ENCODE measurements around the gene GTF2F1.
"Not testable (repeated sequence)": the region's sequence is repeated elsewhere in the genome, so short reads cannot be mapped to it uniquely, and the experiment has no call there.

Gene GTF2F1

DNA sequence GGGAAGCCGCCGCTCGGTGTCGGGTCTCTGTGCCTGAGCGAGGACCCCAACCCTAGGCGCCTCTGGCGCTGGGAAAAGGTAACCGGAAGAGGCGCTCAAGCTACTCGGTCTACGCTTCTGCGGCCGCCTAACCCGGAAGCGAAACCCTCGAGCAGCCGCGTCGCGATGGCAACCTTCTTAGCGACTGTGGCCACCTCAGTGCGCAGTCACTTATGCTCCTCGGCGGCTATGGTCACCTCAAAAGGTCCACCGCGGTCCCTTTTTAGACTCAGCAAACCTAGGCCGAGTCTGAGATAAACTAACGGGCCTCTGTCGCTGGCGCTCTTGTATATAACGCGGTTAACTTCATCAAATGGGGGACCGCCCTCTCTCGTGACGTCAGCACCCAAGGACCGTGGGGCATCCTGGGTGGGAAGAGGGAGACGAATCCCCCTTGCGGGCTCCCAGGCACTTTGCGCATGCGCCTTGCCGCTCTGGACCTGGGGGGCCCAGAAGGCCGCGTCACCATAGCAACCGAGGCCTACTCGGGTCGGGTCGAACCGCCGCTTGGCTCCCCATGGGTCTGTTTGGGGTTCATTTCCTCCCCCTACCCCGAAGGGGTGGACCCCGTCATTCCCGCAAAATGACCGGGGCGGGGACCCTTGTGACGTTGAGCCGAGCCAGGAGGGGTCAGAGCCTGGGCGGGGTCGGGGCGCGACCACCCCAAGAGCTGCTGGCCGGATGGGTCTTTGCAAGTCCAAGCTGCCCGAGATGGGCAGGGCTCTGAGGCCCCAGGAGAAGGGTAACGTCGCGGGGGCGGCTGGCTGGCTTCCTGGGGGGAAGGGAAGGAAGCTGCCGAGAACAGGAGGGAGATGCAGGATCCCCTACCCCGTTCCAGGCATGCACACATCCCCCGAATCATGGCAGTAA, at the start of gene GTF2F1:
Gene GTF2F1, minus strand, starts transcription at position 91 of the 909 bp plus-strand sequence. CDS start 169 bp downstream, outside the sequence.
- DNase-seq, result peak; percentile 88 to 89

DNA sequence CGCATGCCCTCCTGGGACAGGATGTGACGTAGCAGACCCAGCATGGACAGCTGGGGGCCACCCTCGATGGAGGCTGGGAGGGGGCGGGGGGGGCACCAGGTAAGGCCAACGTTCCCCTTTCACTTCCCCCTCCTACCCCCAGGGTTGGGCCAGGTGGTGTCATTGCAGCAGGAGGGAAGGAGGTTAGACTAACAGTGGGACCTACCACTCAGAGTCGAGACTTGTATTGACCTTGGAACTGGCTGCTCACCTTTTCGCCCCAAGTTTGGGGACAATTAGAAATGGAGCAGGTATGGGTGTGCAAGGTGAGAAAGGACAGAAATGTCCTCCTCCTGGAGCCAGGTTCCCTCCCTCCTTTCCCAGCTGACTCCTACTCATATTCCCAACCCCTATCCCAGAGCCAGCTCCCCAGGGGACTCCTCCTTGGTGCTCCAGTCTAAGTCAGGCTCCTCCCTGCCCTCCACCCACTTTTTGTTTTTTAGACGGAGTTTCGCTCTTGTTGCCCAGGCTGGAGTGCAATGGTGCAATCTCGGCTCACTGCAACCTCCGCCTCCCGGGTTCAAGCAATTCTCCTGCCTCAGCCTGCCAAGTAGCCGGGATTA, 49.2 kb upstream of the GTF2F1 start:
- DNase-seq, result no peak

- no peak for DNase-seq
These were observed 47.9 kb upstream of the GTF2F1 start for GRCh38 chr19:6440905-6441304.

GRCh38 chr19:6439743-6440142, 46.8 kb upstream of the GTF2F1 start:
- no peak for DNase-seq

- no peak for DNase-seq
These were observed 40.7 kb upstream of the GTF2F1 start, which contains the start of gene SLC25A41 for GRCh38 chr19:6433663-6434062. Gene SLC25A41 (minus strand): TSS chr19:6433763. CDS start chr19:6433693, 70 bp downstream.

DNA sequence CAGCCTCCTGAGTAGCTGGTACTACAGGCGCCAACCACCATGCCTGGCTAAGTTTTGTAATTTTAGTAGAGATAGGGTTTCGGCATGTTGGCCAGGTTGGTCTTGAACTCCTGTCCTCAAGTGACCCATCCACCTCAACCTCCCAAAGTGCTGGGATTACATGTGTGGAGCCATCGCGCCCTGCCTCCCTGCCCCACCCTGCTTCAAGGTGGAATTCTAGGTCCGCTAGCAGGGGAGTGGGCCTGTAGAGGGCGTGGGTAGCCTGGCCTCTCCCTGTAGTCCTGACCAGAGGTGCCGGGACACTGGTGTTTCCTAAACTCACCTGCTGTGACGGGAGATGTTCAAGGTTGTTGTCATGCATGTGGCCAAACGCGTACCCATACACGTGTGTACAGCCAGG, 40.2 kb upstream of the GTF2F1 start:
- DNase-seq, result no peak

- no peak for DNase-seq
These were observed 38.9 kb upstream of the GTF2F1 start for GRCh38 chr19:6431891-6432290.

DNA sequence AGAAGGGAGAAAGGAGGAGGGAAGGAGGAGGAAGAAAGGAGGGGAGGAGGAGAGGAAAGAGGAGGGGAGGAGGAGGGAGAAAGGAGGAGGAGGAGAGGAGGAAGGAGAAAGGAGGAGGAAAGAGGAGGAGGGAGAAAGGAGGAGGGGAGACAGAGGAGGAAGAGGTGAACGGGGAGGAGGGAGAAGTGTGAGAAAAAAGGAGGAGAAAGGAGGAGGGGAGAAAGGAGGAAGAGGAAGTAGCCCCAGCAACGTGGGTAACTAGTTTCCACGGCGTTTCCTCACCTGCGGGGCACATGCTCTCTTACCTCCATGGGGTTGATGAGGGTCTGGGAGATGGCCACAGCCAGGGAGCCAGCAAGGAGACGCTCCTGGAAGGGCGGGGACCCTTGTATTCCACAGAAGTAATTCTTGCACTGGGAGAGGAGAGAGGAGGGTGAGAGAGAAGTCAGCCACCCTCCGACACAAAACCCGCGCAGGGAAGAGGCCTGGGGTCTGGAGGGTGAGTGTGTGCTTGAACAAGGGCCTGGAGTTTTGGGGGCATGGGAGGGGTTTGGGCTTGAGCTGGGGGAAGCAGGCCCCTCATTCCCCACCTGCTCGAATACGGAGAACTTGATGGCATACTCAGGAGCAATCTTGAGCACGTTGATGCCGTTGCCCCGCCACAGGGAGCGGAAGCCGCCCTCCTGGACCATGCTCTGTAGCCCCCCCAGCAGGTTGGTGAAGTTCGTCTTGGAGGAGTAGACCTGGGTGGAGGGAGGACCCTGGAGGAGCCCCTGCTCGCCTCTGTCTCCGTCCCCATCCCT, 36.7 kb upstream of the GTF2F1 start:
- DNase-seq, result no peak

DNA sequence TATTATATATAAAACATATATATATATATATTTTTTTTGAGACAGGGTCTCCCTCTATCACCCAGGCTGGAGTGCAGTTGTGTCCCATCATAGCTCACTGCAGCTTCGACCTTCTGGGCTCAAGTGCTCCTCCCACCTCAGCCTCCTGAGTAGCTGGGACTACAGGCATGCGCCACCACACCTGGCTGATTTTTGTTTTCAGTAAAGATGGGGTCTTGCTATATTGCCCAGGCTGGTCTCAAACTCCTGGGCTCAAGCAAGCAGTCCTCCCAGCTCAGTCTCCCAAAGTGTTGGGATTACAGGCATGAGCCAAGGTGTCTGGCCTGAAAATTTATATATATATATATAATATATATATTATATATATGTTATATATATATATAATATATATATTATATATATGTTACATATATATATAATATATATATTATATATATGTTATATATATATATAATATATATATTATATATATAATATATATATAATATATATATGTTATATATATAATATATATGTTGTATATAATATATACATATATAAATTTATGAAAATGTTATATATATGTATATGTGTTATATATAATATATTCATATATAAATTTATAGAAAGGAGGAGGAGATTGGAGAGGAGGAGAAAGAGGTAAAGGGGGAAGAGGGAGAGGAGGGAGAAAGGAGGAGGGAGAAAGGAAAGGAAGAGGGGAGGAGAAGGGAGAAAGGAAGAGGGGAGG, 35.9 kb upstream of the GTF2F1 start:
- not testable (repeated sequence) for DNase-seq

DNA sequence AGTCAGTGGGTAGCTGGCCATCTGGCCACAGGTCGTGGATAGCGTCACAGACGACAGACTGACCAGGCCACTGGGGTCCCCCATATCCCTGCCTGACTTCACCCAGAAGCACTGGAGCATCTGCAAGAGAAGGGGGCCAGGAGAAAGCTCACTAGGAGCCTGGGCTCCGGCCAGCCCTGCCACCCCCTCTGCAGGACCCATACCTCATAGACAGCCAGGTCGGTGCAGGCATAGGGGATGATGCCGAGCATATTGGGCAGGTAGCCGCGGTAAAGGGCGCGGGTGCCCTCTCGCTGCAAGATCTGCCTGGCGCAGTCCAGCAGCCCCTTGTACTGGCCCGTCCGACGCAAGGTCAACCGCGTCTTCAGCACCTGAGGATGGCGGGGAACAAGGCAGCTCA, 34.2 kb upstream of the GTF2F1 start:
- DNase-seq, result no peak

DNA sequence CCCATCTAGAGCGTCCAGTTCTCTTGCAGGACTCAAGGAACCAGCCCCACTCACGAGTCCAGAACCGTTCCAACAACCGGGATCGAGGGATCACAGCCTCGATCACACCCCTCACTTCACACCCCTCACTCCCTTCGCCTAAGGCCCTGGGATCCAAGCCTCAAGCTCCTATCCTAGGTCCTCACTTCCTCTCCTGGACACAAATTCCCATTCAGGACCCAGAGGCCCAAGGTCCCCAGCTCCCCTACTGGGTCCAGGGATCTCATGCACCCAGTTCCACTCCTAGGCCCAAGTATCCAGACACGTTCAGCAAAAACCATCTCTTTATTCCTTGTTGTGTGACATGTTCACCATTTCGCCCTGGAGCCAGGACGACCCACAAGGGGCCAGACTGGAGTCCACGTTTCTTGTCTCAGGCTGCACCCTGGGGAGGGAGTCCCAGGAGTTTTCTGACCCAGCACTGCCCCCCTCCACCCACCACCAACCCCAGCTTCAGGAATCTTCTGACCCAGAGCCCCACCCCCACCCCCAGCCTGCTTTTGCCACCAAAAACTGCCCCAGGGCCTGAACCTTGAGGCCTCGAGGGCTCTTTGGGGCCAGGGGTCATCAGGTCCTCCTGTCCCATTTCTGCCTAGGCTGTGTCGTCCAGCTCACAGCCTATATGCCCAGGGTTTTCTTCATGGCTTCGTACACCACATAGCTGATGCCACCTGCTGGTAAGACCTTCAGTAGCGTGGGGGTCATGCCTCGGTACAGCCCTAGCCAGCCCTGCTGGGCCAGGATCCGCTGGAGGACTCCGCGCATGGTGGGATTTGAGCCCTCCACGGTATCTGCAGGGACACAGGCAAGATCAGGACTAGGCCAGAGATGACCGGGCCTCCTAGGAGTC, 33.0 kb upstream of the GTF2F1 start:
- no peak for DNase-seq

DNA sequence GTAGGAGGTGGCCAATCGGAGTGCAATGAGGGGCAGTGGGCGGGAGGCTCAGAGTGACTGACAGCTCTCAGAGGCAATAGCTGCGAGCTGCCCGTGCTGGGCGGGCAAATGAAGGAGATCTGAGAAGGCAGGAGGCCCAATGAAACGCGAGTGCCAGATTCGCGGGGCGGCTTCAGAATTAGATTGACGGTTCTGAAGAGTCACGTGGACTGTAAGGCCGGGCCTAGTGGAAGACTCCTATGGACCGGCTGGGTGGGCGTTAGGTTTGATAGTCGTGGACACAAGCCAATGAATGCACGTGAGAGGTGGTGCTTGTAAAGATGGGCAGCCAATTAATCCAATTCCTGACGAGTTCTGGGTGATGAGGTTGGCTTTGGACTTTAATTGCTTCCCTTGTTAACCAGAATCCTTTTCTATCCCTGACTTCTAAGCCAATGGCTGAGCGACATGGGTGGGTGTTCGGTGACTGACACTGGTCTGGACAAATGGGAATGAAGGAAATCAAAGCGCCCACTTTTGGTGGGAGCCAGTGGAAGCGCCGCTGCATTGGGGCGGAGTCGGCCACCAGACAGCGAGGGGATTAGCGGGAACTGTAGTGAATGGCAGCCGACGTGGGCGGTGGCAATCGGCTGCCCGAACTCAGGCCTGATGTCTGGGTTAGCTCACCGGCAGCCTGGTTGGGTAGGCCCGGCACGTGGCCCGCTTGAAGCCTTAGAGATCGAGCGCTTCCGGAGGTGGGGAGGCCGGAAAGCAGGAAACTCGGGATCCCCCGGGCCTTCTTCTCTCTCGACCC, 32.2 kb upstream of the GTF2F1 start:
- peak; percentile 99 for DNase-seq

DNA sequence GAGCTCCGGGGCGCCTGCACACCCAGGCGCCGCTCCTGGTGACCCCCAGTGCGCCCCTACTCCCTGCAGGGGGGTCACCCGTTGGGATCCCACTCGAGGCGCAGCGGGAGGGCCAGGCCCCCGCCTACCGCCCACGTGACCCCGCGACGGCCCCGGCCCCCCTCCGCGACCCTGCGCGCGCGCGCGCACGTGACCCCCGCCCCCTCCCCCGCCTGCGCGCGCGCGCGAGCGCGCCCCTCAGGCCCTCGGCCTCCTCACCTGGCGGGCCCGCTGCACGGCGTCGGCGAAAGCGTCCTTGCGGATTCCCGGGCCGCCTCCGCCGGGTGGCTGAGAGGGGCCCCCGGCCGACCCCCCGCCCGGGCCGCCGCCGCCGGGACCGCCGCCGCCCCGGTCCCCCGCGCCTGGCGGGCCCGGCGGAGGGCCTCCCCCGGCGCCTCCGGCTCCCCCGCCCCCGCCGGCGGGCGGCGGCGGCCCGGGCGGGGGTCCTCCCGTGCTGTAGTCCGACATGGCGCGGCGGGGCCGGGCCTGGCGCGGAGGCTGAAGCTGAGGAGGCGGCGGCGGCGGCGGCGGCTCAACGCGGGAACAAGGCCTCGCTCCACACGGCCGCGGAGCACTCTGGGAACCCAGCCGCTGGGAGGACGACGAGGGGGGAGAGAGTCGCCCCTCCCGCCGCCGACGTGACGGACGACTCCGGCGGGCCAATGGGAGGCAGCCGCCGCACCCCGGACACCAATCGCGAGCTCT, 31.4 kb upstream of the GTF2F1 start, which contains the start of gene KHSRP:
Gene KHSRP, minus strand, starts transcription at position 617 of the 744 bp plus-strand sequence. Its CDS starts 110 bp downstream, at position 507.
- DNase-seq, result peak; percentile 22 to 35

DNA sequence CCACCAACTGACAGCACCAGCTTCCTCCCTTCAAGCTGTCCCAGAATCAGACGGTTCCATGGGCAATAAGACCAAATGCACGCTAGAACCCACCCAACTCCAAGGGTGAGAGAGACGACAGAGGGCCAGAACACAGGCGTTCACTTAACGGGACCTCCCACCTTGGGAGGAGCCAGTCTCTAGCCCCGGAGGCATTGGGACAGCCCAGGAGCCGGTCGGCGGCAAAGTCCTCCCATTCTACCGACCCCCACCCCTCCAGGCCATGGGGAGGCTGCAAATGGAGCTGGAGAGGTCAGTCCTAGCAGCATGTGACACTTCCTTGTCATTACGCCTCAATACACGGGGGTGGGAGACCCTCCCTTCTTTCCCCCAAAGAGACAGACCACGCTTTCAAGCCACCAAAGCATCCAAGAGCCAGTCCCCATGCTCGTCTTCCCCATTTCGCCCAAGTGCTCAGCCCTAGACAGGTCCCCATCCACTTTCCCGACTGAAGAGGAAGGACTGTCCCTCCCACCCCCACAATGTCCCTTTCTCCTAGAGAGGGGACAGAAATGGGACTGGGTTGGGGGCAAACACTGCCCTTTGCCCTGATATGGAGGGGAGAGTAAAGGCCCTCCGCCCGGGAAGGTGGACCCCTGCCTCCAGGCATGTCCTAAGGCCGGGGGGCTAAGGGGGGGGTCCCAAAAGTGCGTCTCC, 30.7 kb upstream of the GTF2F1 start:
- no peak for DNase-seq

- no peak for DNase-seq
These were observed 28.4 kb upstream of the GTF2F1 start for GRCh38 chr19:6421075-6422014.

DNA sequence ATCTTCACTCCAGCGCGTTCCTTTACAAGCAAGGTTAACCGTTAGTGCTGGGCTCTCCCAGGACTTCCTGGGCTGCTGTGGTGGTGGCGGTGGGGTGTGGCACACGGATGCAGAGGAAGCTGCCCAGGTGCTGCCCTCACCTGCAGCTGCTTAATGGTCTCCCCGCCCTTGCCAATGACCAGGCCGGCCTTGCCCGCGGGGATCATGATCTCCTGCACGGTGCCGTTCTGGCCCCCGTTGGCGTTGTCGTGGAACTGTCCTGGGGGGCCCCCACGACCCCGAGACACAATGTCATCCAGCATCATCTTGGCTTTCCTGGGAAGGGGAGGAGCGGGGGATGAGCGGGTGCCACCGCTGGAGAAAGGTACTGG, 25.6 kb upstream of the GTF2F1 start:
- no peak for DNase-seq

DNA sequence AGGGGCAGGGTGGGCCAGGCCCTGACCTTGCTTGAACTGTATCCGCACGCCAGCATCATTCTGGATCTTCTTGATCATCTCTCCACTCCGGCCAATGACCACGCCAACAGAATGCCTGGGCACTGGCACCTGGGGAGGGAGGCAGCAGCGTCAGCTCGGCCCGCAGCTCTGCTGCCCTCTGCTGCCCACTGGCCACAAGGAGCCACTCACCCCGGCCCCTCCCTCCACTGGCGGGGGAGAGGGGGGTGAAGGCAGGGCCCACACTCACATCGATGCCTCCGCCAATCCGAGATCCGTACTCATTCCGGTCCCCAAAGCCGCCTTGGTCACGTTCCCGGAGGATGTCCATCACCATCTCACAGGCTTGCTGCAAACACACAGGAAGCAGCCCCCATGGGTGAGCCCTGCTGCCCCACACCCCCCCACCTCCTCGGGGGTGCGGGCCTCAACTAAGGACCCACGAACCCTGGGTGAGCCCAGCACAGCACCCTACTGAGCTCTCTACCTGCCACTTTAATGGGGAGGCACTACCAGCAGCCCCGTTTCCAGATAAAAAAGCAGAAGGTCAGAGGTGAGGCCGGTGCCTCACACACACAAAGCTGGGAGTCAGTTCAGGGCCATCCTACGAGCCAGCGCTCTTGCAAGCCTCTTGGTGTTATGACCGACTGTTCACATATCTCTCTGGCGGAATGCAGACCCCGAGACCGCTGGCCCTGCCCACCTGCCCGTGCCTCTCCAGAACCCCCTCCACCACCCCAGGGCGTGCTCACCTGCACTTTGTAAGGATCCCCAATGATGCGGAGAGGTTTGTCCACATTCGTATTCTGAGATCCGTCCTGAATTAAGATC, 25.0 kb upstream of the GTF2F1 start:
- no peak for DNase-seq

All from activated CD4-positive, alpha-beta T cell treated with anti-CD3 and anti-CD28 coated beads, Interleukin-2, amount 50 U/mL, for 4 hours (primary cell).